Measurements from ENCODE around the gene ASAP3. TPM values are rescaled to one million over a fixed set of nuclear protein-coding genes. Genes with fewer than 3 reads are reported as not detected.

The ASAP3 gene
- total and polyA plus RNA-seq, 2 of the 13 experiments (the other 11 are each of a cell fraction or from before 2014, with no cell fraction given), result 32.6 to 37.0 TPM

- TF ChIP-seq TAF1 (CRISPR knock-in tag; IDR thresholded peaks at IDR 0.05) (no peak), TFDP2 (CRISPR knock-in tag; IDR thresholded peaks at IDR 0.05) (no peak), HNF1B (CRISPR knock-in tag; IDR thresholded peaks at IDR 0.05) (0 out of 2 replicates have a peak, but pooled peaks have one; percentile 12), GZF1 (CRISPR knock-in tag; IDR thresholded peaks at IDR 0.05) (no peak), GFI1 (CRISPR knock-in tag; IDR thresholded peaks at IDR 0.05; ENCODE audit: borderline replicate concordance) (no peak), DNMT3B (CRISPR knock-in tag; conservative IDR thresholded peaks at IDR 0.05) (no peak), AGO1 (IDR thresholded peaks at IDR 0.05; ENCODE audit: low read depth, low read length, poor library complexity, severe bottlenecking) (no peak), PBX3 (CRISPR knock-in tag; IDR thresholded peaks at IDR 0.05; ENCODE audit: borderline replicate concordance) (no peak), ELF4 (CRISPR knock-in tag; IDR thresholded peaks at IDR 0.05; ENCODE audit: borderline replicate concordance) (no peak), ZNF34 (CRISPR knock-in tag; IDR thresholded peaks at IDR 0.05; ENCODE audit: borderline replicate concordance) (0 out of 2 replicates have a peak, but pooled peaks have one; percentile 26), ZNF484 (CRISPR knock-in tag; IDR thresholded peaks at IDR 0.05; ENCODE audit: borderline replicate concordance, low read depth) (no peak), ZNF609 (CRISPR knock-in tag; IDR thresholded peaks at IDR 0.05; ENCODE audit: borderline replicate concordance) (no peak), HIVEP1 (CRISPR knock-in tag; IDR thresholded peaks at IDR 0.05) (no peak), CREM (IDR thresholded peaks at IDR 0.05) (no peak), CREM (CRISPR knock-in tag; IDR thresholded peaks at IDR 0.05) (no peak)
- TF ChIP-seq, protein P1, sequence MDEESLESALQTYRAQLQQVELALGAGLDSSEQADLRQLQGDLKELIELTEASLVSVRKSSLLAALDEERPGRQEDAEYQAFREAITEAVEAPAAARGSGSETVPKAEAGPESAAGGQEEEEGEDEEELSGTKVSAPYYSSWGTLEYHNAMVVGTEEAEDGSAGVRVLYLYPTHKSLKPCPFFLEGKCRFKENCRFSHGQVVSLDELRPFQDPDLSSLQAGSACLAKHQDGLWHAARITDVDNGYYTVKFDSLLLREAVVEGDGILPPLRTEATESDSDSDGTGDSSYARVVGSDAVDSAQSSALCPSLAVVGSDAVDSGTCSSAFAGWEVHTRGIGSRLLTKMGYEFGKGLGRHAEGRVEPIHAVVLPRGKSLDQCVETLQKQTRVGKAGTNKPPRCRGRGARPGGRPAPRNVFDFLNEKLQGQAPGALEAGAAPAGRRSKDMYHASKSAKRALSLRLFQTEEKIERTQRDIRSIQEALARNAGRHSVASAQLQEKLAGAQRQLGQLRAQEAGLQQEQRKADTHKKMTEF (CRISPR knock-in tag; IDR thresholded peaks at IDR 0.05), result 0 out of 2 replicates have a peak, but pooled peaks have one; percentile 8
- TF ChIP-seq, protein P2, sequence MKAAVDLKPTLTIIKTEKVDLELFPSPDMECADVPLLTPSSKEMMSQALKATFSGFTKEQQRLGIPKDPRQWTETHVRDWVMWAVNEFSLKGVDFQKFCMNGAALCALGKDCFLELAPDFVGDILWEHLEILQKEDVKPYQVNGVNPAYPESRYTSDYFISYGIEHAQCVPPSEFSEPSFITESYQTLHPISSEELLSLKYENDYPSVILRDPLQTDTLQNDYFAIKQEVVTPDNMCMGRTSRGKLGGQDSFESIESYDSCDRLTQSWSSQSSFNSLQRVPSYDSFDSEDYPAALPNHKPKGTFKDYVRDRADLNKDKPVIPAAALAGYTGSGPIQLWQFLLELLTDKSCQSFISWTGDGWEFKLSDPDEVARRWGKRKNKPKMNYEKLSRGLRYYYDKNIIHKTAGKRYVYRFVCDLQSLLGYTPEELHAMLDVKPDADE (CRISPR knock-in tag; IDR thresholded peaks at IDR 0.05), result no peak
These were observed 47.6 kb upstream of the ASAP3 start (continued) for GRCh38 chr1:23531562-23532094.

All from HepG2 (cell line).